ENCODE measurements around the gene RBM33. TPM values are rescaled to one million over a fixed set of nuclear protein-coding genes. Genes with fewer than 3 reads are reported as not detected.

The RBM33 gene
- total RNA-seq, 2 donors from 2014 or later, result 86.8 to 87.1 TPM

DNA sequence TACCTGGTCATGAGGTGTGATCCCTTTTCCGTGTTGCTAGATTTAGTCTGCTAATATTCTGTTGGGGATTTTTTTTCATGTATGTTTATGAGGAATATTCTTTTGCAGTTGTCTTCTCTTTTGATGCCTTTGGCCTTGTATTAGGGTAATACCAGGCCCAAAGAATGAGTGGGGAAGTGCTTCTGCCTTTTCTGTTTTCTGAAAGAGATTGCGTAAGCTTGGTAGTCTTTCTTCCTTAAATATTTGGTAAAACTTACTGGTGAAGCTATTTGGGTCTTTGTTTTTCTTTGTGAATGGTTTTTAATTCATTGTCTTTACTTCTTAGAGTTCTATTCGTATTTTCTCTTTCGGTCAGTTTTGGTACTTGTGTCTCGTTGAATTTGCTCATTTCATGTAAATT, 116.7 kb downstream of the RBM33 start:
- no peak overlapping the region for H3K4me3 Mint-ChIP-seq
- H3K9me3 Mint-ChIP-seq, result peaks cover 16% of the 10 kb centered on the region
- DNase-seq, result no peak
- H3K4me1 ChIP-seq (ENCODE audit: control insufficient read depth, insufficient read depth, low read length), result no peaks in the 10 kb centered on the region
- TF ChIP-seq, protein P1, sequence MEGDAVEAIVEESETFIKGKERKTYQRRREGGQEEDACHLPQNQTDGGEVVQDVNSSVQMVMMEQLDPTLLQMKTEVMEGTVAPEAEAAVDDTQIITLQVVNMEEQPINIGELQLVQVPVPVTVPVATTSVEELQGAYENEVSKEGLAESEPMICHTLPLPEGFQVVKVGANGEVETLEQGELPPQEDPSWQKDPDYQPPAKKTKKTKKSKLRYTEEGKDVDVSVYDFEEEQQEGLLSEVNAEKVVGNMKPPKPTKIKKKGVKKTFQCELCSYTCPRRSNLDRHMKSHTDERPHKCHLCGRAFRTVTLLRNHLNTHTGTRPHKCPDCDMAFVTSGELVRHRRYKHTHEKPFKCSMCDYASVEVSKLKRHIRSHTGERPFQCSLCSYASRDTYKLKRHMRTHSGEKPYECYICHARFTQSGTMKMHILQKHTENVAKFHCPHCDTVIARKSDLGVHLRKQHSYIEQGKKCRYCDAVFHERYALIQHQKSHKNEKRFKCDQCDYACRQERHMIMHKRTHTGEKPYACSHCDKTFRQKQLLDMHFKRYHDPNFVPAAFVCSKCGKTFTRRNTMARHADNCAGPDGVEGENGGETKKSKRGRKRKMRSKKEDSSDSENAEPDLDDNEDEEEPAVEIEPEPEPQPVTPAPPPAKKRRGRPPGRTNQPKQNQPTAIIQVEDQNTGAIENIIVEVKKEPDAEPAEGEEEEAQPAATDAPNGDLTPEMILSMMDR (conservative IDR thresholded peaks at IDR 0.05), result no peak
- 94 to 97% methylated on average over 3 to 5 of the region's 5 CpGs for WGBS, 2 experiments (ENCODE audit: insufficient coverage in 1 of 2, insufficient read length in 1 of 2)
- no peak overlapping the region for H3K27ac ChIP-seq (ENCODE audit: low read depth, low read length)
- peaks cover 68% of the 10 kb centered on the region for H3K36me3 Mint-ChIP-seq (ENCODE audit: low read depth)
- H3K4me1 Mint-ChIP-seq, result peaks cover 33% of the 10 kb centered on the region
- H3K9ac ChIP-seq (ENCODE audit: extremely low read depth, low read length, poor library complexity, severe bottlenecking), result no peak overlapping the region
- peaks cover 79% of the 10 kb centered on the region for H3K36me3 ChIP-seq (ENCODE audit: control insufficient read depth, insufficient read depth, low read length)
- H3K9me3 ChIP-seq (ENCODE audit: control insufficient read depth, low read length), result peaks cover 20% of the 10 kb centered on the region
- peak overlapping the region; percentile 68 for H3K27ac Mint-ChIP-seq
- no peaks in the 10 kb centered on the region for H3K27me3 Mint-ChIP-seq (ENCODE audit: insufficient read depth)
- H3K27me3 ChIP-seq (ENCODE audit: control insufficient read depth, insufficient read depth, low read length, poor library complexity, severe bottlenecking), result no peaks in the 10 kb centered on the region
- H3K4me3 ChIP-seq (ENCODE audit: low read length), result no peak overlapping the region

DNA sequence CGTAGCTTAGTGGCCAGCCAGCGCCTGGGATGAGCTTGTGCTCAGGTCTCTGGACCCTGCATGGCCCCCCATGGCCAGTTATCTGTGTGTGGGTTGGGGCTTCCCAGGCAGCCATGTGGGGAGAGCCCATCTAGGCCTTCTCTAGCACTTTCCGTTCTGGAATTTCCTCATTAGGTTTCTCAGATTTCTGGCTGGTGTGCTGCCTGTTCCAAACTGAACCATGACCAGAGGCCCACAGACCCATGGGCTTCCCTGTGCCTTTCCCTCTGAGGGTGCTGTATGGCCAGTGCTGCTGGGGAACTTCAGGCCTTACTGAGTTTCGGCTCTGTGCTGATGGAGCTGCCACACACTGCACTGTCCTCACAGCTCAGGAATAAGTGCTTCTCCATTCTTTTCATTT, 117.6 kb downstream of the RBM33 start:
- TF ChIP-seq, protein P1 (conservative IDR thresholded peaks at IDR 0.05), result no peak
- Histone ChIP-seq H3K4me3 (ENCODE audit: low read length) (no peak overlapping the region), H3K27me3 (ENCODE audit: control insufficient read depth, insufficient read depth, low read length, poor library complexity, severe bottlenecking) (no peaks in the 10 kb centered on the region), H3K36me3 (ENCODE audit: control insufficient read depth, insufficient read depth, low read length) (peaks cover 77% of the 10 kb centered on the region), H3K4me1 (ENCODE audit: control insufficient read depth, insufficient read depth, low read length) (no peaks in the 10 kb centered on the region), H3K9me3 (ENCODE audit: control insufficient read depth, low read length) (peaks cover 12% of the 10 kb centered on the region), H3K27ac (ENCODE audit: low read depth, low read length) (peak overlapping the region; percentile 55), H3K9ac (ENCODE audit: extremely low read depth, low read length, poor library complexity, severe bottlenecking) (no peak overlapping the region)
- no peak for DNase-seq
- Mint-ChIP-seq H3K4me1 (peaks cover 33% of the 10 kb centered on the region), H3K4me3 (no peak overlapping the region), H3K27ac (peak overlapping the region; percentile 24), H3K9me3 (peaks cover 8% of the 10 kb centered on the region), H3K36me3 (ENCODE audit: low read depth) (peaks cover 59% of the 10 kb centered on the region), H3K27me3 (ENCODE audit: insufficient read depth) (no peaks in the 10 kb centered on the region)
- 72 to 92% methylated on average over 2 to 4 of the region's 4 CpGs for WGBS, 2 experiments (ENCODE audit: insufficient coverage in 1 of 2, insufficient read length in 1 of 2)

DNA sequence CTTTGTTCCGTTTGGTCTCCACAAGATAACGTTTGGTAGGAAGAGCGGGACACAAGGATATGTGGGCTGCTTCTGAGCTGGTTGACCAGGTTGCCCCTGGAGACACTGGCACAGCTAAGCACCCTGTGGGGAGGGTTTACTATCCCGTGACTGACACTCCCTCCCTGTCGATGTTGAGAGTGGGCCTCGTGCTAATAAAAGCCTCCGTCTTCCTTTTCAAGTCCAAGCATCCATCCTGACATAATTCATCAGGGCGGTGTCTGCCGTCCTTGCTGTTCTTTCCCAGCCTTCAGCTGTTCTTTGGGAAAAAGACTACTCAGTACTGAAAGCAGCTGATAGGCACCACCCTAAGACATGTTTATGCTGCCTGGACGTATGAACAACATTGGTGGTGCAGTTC, 118.2 kb downstream of the RBM33 start:
- Histone ChIP-seq H3K4me3 (ENCODE audit: low read length) (no peak overlapping the region), H3K4me1 (ENCODE audit: control insufficient read depth, insufficient read depth, low read length) (no peaks in the 10 kb centered on the region), H3K9me3 (ENCODE audit: control insufficient read depth, low read length) (peaks cover 5% of the 10 kb centered on the region), H3K9ac (ENCODE audit: extremely low read depth, low read length, poor library complexity, severe bottlenecking) (no peak overlapping the region), H3K36me3 (ENCODE audit: control insufficient read depth, insufficient read depth, low read length) (peaks cover 77% of the 10 kb centered on the region), H3K27ac (ENCODE audit: low read depth, low read length) (peak overlapping the region; percentile 55), H3K27me3 (ENCODE audit: control insufficient read depth, insufficient read depth, low read length, poor library complexity, severe bottlenecking) (no peaks in the 10 kb centered on the region)
- Mint-ChIP-seq H3K27ac (no peak overlapping the region), H3K4me1 (peaks cover 33% of the 10 kb centered on the region), H3K4me3 (no peak overlapping the region), H3K9me3 (peaks cover 4% of the 10 kb centered on the region), H3K36me3 (ENCODE audit: low read depth) (peaks cover 54% of the 10 kb centered on the region), H3K27me3 (ENCODE audit: insufficient read depth) (no peaks in the 10 kb centered on the region)
- 83 to 90% methylated on average over 9 to 10 of the region's 10 CpGs for WGBS, 2 experiments (ENCODE audit: insufficient coverage in 1 of 2, insufficient read length in 1 of 2)
- TF ChIP-seq, protein P1 (conservative IDR thresholded peaks at IDR 0.05), result no peak
- DNase-seq, result no peak
